Measurements from ENCODE around the gene ZDHHC16.

- no peak for TF ChIP-seq CTCF (IDR thresholded peaks at IDR 0.05)
- TF ChIP-seq EP300 (IDR thresholded peaks at IDR 0.05): no peak
- no peak for TF ChIP-seq POLR2AphosphoS5 (IDR thresholded peaks at IDR 0.05)
- TF ChIP-seq POLR2A (IDR thresholded peaks at IDR 0.05): no peak
These were observed 18.3 kb upstream of the ZDHHC16 start for GRCh38 chr10:97427571-97428179.

All from upper lobe of left lung (tissue), 4 donors.